ENCODE measurements around the gene TMEM178B. TPM values are rescaled to one million over a fixed set of nuclear protein-coding genes. Genes with fewer than 3 reads are reported as not detected.

TMEM178B gene
- polyA plus RNA-seq, 3 donors from 2014 or later: not detected

- H3K9me3 Mint-ChIP-seq: no peaks in the 10 kb centered on the region
- no peak overlapping the region for H3K27ac Mint-ChIP-seq
- peaks cover 3 to 16% of the 10 kb centered on the region in 2 donors for H3K4me1 Mint-ChIP-seq
- no peaks in the 10 kb centered on the region for H3K36me3 Mint-ChIP-seq
- no peak overlapping the region for H3K4me3 Mint-ChIP-seq
- H3K27me3 Mint-ChIP-seq (ENCODE audit: low read depth in 3 of 3): peaks cover 2 to 12% (median 3%) of the 10 kb centered on the region in 3 donors
- no peak for DNase-seq
Measured at GRCh38 chr7:141354251-141354650, 280.4 kb downstream of the TMEM178B start.

DNA sequence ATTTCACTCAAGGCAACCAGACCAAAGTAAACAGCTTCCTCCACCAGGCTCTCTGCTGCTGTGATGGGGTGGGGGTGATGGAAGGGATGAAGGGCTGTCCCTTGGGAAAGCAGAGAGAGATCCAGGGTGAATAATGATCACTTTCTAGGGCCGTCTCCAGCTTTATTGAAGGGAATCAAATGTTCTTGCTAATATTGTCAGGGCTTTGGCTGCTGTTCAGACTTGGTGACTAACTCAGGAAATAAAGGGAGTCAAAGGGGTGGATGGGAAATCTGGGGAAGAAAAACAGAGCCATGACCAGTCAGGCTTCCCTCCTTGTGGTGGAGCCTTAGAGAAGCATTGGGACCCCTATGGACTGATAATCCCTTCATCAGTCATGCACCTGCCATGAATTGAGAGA is 281.2 kb downstream of the TMEM178B start:
- no peaks in the 10 kb centered on the region for H3K36me3 Mint-ChIP-seq
- no peak overlapping the region for H3K27ac Mint-ChIP-seq
- H3K4me3 Mint-ChIP-seq: no peak overlapping the region
- no peak for DNase-seq
- H3K27me3 Mint-ChIP-seq (ENCODE audit: low read depth in 3 of 3): peaks cover 0 to 12% (median 3%) of the 10 kb centered on the region in 3 donors
- peaks cover 3 to 16% of the 10 kb centered on the region in 2 donors for H3K4me1 Mint-ChIP-seq
- no peaks in the 10 kb centered on the region for H3K9me3 Mint-ChIP-seq

DNA sequence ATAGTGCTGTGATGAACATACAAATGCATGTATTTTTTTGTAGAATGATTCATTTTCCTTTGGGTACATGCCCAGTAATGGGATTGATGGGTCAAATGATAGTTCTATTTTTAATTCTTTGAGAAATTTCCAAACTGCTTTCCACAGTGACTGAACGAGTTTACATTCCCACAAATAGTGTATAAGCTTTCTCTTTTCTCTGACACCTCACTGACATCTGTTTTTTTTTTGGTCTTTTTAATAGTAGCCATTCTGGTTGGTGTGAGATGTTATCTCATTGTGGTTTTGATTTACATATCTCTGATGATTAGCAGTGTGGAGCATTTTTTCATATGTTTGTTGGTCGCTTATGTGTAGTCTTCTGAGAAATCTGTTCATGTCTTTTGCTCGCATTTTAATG is 282.3 kb downstream of the TMEM178B start:
- no peak overlapping the region for H3K4me3 Mint-ChIP-seq
- H3K36me3 Mint-ChIP-seq: no peaks in the 10 kb centered on the region
- peaks cover 3 to 16% of the 10 kb centered on the region in 2 donors for H3K4me1 Mint-ChIP-seq
- H3K27ac Mint-ChIP-seq: no peak overlapping the region
- no peak for DNase-seq
- no peaks in the 10 kb centered on the region for H3K9me3 Mint-ChIP-seq
- peaks cover 0 to 12% (median 3%) of the 10 kb centered on the region in 3 donors for H3K27me3 Mint-ChIP-seq (ENCODE audit: low read depth in 3 of 3)

- H3K9me3 Mint-ChIP-seq: no peaks in the 10 kb centered on the region
- H3K4me1 Mint-ChIP-seq: peaks cover 3 to 16% of the 10 kb centered on the region in 2 donors
- H3K4me3 Mint-ChIP-seq: no peak overlapping the region
- no peak overlapping the region for H3K27ac Mint-ChIP-seq
- H3K36me3 Mint-ChIP-seq: no peaks in the 10 kb centered on the region
- no peak for DNase-seq
- peaks cover 0 to 5% (median 3%) of the 10 kb centered on the region in 3 donors for H3K27me3 Mint-ChIP-seq (ENCODE audit: low read depth in 3 of 3)
Measured at GRCh38 chr7:141358386-141358785, 284.5 kb downstream of the TMEM178B start.

DNA sequence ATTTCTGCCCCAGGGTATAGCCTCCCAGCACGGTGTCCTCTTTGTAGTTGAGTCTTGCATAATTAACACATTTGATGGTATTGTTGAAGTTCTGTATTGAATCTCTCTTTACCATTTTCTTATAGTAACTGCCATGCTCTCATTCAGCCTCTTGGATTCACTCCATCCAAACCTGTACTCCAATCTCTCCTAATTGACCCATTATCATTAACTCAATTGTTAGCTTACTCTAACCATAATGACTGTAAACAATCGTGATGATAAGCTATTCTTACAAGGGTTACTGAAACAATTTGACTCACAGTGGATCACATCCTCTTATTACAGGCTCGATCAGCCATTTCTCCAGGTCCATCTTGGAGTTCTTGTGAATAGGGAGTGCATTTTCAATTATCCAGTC is 285.4 kb downstream of the TMEM178B start:
- Mint-ChIP-seq H3K9me3 (no peaks in the 10 kb centered on the region), H3K36me3 (no peaks in the 10 kb centered on the region), H3K4me3 (no peak overlapping the region), H3K27me3 (ENCODE audit: low read depth in 3 of 3) (peaks cover 0 to 3% (median 2%) of the 10 kb centered on the region in 3 donors), H3K4me1 (peaks cover 3 to 10% of the 10 kb centered on the region in 2 donors), H3K27ac (no peak overlapping the region)
- DNase-seq: no peak

GRCh38 chr7:141359740-141360415 is 286.0 kb downstream of the TMEM178B start:
- H3K36me3 Mint-ChIP-seq: no peaks in the 10 kb centered on the region
- H3K4me1 Mint-ChIP-seq: peaks cover 0 to 3% of the 10 kb centered on the region in 2 donors
- H3K27me3 Mint-ChIP-seq (ENCODE audit: low read depth in 3 of 3): peaks cover 0 to 2% (median 1%) of the 10 kb centered on the region in 3 donors
- DNase-seq: no peak
- no peak overlapping the region for H3K4me3 Mint-ChIP-seq
- no peak overlapping the region for H3K27ac Mint-ChIP-seq
- no peaks in the 10 kb centered on the region for H3K9me3 Mint-ChIP-seq

GRCh38 chr7:141360416-141360760 is 286.5 kb downstream of the TMEM178B start:
- H3K27ac Mint-ChIP-seq: no peak overlapping the region
- DNase-seq: no peak
- no peaks in the 10 kb centered on the region for H3K36me3 Mint-ChIP-seq
- no peaks in the 10 kb centered on the region for H3K9me3 Mint-ChIP-seq
- no peaks in the 10 kb centered on the region for H3K4me1 Mint-ChIP-seq
- peaks cover 0 to 2% (median 1%) of the 10 kb centered on the region in 3 donors for H3K27me3 Mint-ChIP-seq (ENCODE audit: low read depth in 3 of 3)
- H3K4me3 Mint-ChIP-seq: no peak overlapping the region

GRCh38 chr7:141360803-141361202 is 286.9 kb downstream of the TMEM178B start:
- Mint-ChIP-seq H3K27me3 (ENCODE audit: low read depth in 3 of 3) (peaks cover 0 to 2% (median 1%) of the 10 kb centered on the region in 3 donors), H3K36me3 (no peaks in the 10 kb centered on the region), H3K27ac (no peak overlapping the region)

DNA sequence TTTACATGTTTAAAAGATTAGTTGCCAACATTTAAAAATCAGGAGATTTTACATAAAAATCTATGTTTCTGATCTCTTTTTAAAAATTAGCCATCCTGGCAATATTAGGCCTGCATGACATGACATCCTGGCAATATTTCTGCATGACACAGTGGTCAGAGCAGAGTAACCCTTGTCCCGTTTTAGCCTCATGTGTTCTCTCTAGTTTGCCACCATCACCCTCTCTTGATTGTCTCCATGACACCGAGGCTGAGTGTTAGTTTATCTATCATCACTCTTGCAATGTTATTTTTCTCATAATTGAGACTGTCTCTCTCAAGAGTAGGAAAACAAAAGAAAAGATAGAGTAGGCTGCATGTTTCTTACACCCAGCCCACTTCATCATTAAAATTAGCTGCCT is 287.6 kb downstream of the TMEM178B start:
- Mint-ChIP-seq H3K27ac (no peak overlapping the region), H3K9me3 (no peaks in the 10 kb centered on the region), H3K4me1 (no peaks in the 10 kb centered on the region), H3K36me3 (no peaks in the 10 kb centered on the region), H3K4me3 (no peak overlapping the region), H3K27me3 (ENCODE audit: low read depth in 3 of 3) (peaks cover 0 to 2% (median 1%) of the 10 kb centered on the region in 3 donors)
- no peak for DNase-seq

More at GRCh38 chr7:141360803-141361202, 286.9 kb downstream of the TMEM178B start:
- H3K9me3 Mint-ChIP-seq: no peaks in the 10 kb centered on the region
- no peaks in the 10 kb centered on the region for H3K4me1 Mint-ChIP-seq
- DNase-seq: no peak
- H3K4me3 Mint-ChIP-seq: no peak overlapping the region

- Mint-ChIP-seq H3K27me3 (ENCODE audit: low read depth in 3 of 3) (peaks cover 0 to 1% (median 0%) of the 10 kb centered on the region in 3 donors), H3K36me3 (no peaks in the 10 kb centered on the region), H3K9me3 (no peaks in the 10 kb centered on the region), H3K4me1 (no peaks in the 10 kb centered on the region), H3K4me3 (no peak overlapping the region), H3K27ac (no peak overlapping the region)
- no peak for DNase-seq
Measured at GRCh38 chr7:141361960-141362359, 288.1 kb downstream of the TMEM178B start.

DNA sequence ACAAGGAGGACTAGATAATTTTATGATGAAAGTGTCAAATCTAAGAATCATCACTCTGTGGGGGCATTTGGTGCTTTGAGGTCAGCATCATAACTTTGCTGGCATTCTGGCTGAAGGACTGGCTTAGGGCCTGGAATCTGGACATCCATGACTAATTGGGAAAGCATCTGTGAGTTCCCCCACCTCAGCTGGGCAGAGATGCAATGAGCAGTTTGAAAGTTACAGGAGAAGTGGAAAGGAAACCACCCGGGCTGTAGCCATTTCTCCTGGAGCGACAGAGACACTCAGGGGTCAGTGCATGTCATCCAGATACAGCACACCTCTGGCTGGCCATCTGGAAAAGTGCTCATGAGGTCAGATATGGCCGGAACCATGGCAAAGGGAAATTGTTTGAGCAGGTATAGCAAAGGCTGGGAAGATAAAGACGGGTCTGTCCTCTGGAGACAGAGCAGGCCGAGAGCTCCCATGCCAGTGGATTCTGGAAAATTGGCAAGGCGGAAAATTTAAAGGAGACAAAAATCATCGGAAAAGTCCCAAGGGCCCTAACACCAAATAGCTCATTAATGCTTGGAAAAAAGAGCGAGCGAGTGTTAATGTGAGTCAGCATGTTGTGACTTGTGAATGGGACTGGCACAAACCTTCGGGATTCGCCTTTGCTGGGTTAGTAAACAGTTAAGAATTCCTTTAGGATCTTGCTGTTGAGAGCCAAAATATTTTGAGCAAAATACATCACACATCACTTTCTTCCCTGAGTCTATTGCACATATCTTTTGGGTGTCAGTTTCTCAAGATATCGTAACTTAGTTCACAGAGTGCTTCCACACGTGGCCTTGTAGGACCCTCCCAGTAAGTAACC is 288.9 kb downstream of the TMEM178B start:
- H3K4me1 Mint-ChIP-seq: no peaks in the 10 kb centered on the region
- DNase-seq: no peak
- H3K4me3 Mint-ChIP-seq: no peak overlapping the region
- H3K27me3 Mint-ChIP-seq (ENCODE audit: low read depth in 3 of 3): peaks cover 0 to 2% (median 1%) of the 10 kb centered on the region in 3 donors
- no peaks in the 10 kb centered on the region for H3K36me3 Mint-ChIP-seq
- no peaks in the 10 kb centered on the region for H3K9me3 Mint-ChIP-seq
- H3K27ac Mint-ChIP-seq: no peak overlapping the region

- Mint-ChIP-seq H3K4me3 (no peak overlapping the region), H3K27ac (no peak overlapping the region), H3K9me3 (no peaks in the 10 kb centered on the region), H3K36me3 (no peaks in the 10 kb centered on the region), H3K27me3 (ENCODE audit: low read depth in 3 of 3) (peaks cover 0 to 2% (median 1%) of the 10 kb centered on the region in 3 donors), H3K4me1 (no peaks in the 10 kb centered on the region)
- no peak for DNase-seq
Measured at GRCh38 chr7:141363748-141364147, 289.9 kb downstream of the TMEM178B start.

GRCh38 chr7:141366091-141366621 is 292.3 kb downstream of the TMEM178B start:
- no peaks in the 10 kb centered on the region for H3K9me3 Mint-ChIP-seq
- H3K27ac Mint-ChIP-seq: no peak overlapping the region
- no peak for DNase-seq
- H3K36me3 Mint-ChIP-seq: no peaks in the 10 kb centered on the region
- no peaks in the 10 kb centered on the region for H3K4me1 Mint-ChIP-seq
- H3K27me3 Mint-ChIP-seq (ENCODE audit: low read depth in 3 of 3): peaks cover 0 to 2% (median 0%) of the 10 kb centered on the region in 3 donors
- H3K4me3 Mint-ChIP-seq: no peak overlapping the region

DNA sequence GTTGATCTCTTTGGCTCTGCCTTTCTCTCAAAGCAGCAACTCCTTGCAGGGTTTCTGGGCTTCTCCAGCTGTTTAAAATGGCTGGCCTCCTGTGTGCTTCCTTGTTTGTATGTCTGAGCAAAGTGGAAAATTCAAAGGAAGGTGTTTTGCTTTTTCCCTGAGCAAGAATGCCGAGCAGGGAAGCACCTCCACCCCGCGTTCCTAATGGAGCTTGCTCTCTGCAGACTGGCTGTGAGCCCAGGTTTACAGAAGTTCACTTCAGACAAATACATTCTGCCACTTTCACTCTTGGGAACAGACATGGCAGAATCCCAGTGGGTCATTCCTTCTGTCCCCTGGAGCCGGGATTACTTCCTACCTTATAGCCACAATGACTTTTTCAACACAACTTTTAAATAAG is 295.6 kb downstream of the TMEM178B start:
- no peak for DNase-seq
- Mint-ChIP-seq H3K4me3 (no peak overlapping the region), H3K4me1 (no peaks in the 10 kb centered on the region), H3K9me3 (no peaks in the 10 kb centered on the region), H3K36me3 (no peaks in the 10 kb centered on the region), H3K27me3 (ENCODE audit: low read depth in 3 of 3) (peaks cover 0 to 4% (median 0%) of the 10 kb centered on the region in 3 donors), H3K27ac (no peak overlapping the region)

Measured in immature natural killer cell (primary cell).